GM23338 (cell line): ENCODE data around the gene GPR156. TPM values are rescaled to one million over a fixed set of nuclear protein-coding genes. Genes with fewer than 3 reads are reported as not detected.

Experiments
- ATAC-seq: fragments of 200-7000 bp; cut with Tn5 transposase; 3 replicates; pipeline ENCODE4 v1.9.1; 2020
- DNase-seq: peaks from one replicate; pipeline ENCODE4 v3.0.0-alpha.2; 2015; ENCODE audit warnings: low spot score
- H2AFZ ChIP-seq: fragments of 200-600 bp; sonication (generic); 2 replicates; pipeline ENCODE4 v1.8.0; 2016; ENCODE audit warnings: antibody characterized with exemption, mild to moderate bottlenecking, moderate library complexity
- H3F3A ChIP-seq: fragments of 200-600 bp; sonication (generic); replicated peaks from 2 replicates; pipeline ENCODE4 v1.8.0; 2017; ENCODE audit warnings: antibody characterized with exemption, mixed run types, low read depth
- H3K27ac ChIP-seq: fragments of 200-600 bp; sonication (generic); 2 replicates; pipeline ENCODE4 v1.6.1; 2016; ENCODE audit warnings: low read depth
- H3K27me3 ChIP-seq: fragments of 200-600 bp; sonication (generic); 2 replicates; pipeline ENCODE4 v1.8.0; 2016; ENCODE audit warnings: mild to moderate bottlenecking, mixed run types, moderate library complexity; ENCODE audit not compliant: insufficient read depth
- H3K36me3 ChIP-seq: fragments of 200-600 bp; sonication (generic); 2 replicates; pipeline ENCODE4 v1.8.0; 2016; ENCODE audit warnings: mild to moderate bottlenecking; ENCODE audit not compliant: insufficient read depth
- H3K4me1 ChIP-seq: fragments of 200-600 bp; sonication (generic); 2 replicates; pipeline ENCODE4 v1.8.0; 2016; ENCODE audit warnings: mild to moderate bottlenecking, moderate library complexity; ENCODE audit not compliant: insufficient read depth
- H3K4me2 ChIP-seq: fragments of 200-600 bp; sonication (generic); 2 replicates; pipeline ENCODE4 v1.7.1; 2017; ENCODE audit warnings: mixed run types
- H3K4me3 ChIP-seq: fragments of 200-600 bp; sonication (generic); 2 replicates; pipeline ENCODE4 v1.6.1; 2016; ENCODE audit warnings: mixed run types
- H3K79me2 ChIP-seq: fragments of 200-600 bp; sonication (generic); replicated peaks from 2 replicates; pipeline ENCODE4 v1.8.0; 2017; ENCODE audit warnings: mild to moderate bottlenecking; ENCODE audit not compliant: insufficient read depth
- H3K9me2 ChIP-seq: fragments of 200-600 bp; sonication (generic); 2 replicates; pipeline ENCODE4 v1.8.0; 2017; ENCODE audit not compliant: insufficient read depth
- H4K20me1 ChIP-seq: fragments of 200-600 bp; sonication (generic); replicated peaks from 2 replicates; pipeline ENCODE4 v1.8.0; 2017; ENCODE audit warnings: mild to moderate bottlenecking; ENCODE audit not compliant: insufficient read depth
- H3K27ac Mint-ChIP-seq: 2 replicates; pipeline ENCODE4 v1.8.0; 2020; ENCODE audit warnings: inconsistent platforms, mild to moderate bottlenecking, moderate library complexity, mixed read lengths
- H3K27me3 Mint-ChIP-seq: 3 replicates; pipeline ENCODE4 v1.8.0; 2022; ENCODE audit warnings: low read depth, mild to moderate bottlenecking, moderate library complexity, mixed read lengths, inconsistent platforms; ENCODE audit not compliant: insufficient read depth, poor library complexity
- H3K36me3 Mint-ChIP-seq: 3 replicates; pipeline ENCODE4 v1.8.0; 2021; ENCODE audit warnings: low read depth, mild to moderate bottlenecking, inconsistent platforms, moderate library complexity, mixed read lengths
- H3K4me1 Mint-ChIP-seq: 3 replicates; pipeline ENCODE4 v1.8.0; 2020; ENCODE audit warnings: mild to moderate bottlenecking, inconsistent platforms, mixed read lengths
- H3K4me3 Mint-ChIP-seq: 3 replicates; pipeline ENCODE4 v1.8.0; 2021; ENCODE audit warnings: moderate library complexity, mild to moderate bottlenecking, inconsistent platforms, mixed read lengths
- H3K9me3 Mint-ChIP-seq: 3 replicates; pipeline ENCODE4 v1.8.0; 2020; ENCODE audit warnings: moderate library complexity, mild to moderate bottlenecking, inconsistent platforms, mixed read lengths
- CREB1 ChIP-seq: fragments of 250-450 bp; sonication (Bioruptor Pico); IDR thresholded peaks from 2 replicates; pipeline ENCODE4 v1.5.0; 2020; ENCODE audit warnings: low read depth, mild to moderate bottlenecking, moderate library complexity
- EZH2phosphoT487 ChIP-seq: fragments of 200-600 bp; sonication (generic); IDR thresholded peaks from one replicate; pipeline ENCODE4 v1.8.1; 2018; ENCODE audit warnings: antibody characterized with exemption; ENCODE audit not compliant: unreplicated experiment
- long read RNA-seq: library from polyadenylated mRNA; unstranded; transcript quantifications from one replicate; pipeline ENCODE4 v2.0.0, GENCODE V29; 2020; ENCODE audit not compliant: unreplicated experiment
- polyA plus RNA-seq: library from polyadenylated mRNA; unstranded; fragments of >200 nt; fragmentation: Nextera tagmentation; extraction: Ambion mirVana; gene quantifications from 2 replicates; pipeline ENCODE4 v1.2.1, GENCODE V29; 2016
- total RNA-seq: library from RNA; depleted of rRNA; stranded (reverse); fragments of >200 nt; shearing (Covaris generic); gene quantifications from 2 replicates; pipeline ENCODE4 v1.2.3, GENCODE V29; 2014; rRNA removed
- TF ChIP-seq, protein P1 (sequence below): IDR thresholded peaks from 2 replicates; pipeline ENCODE4 v1.6.1; 2016; ENCODE audit warnings: antibody characterized with exemption
- TF ChIP-seq, protein P2 (sequence below): IDR thresholded peaks from one replicate; pipeline ENCODE4 v1.6.1; 2018; ENCODE audit warnings: antibody characterized with exemption; ENCODE audit not compliant: unreplicated experiment
- TF ChIP-seq, protein P3 (sequence below), 2 experiments: fragments of 200-600 bp in 1 of 2; sonication (generic) in 1 of 2; conservative IDR thresholded peaks; 2 replicates each; pipeline versions ENCODE4 v1.5.1 to v1.6.1; 2016 to 2017; ENCODE audit warnings: antibody characterized with exemption in 2 of 2, low read depth in 2 of 2, mild to moderate bottlenecking in 2 of 2, moderate library complexity in 1 of 2
- TF ChIP-seq, protein P4 (sequence below): fragments of 250-450 bp; sonication (Bioruptor Pico); IDR thresholded peaks from 2 replicates; pipeline ENCODE4 v1.5.0; 2020; ENCODE audit warnings: mild to moderate bottlenecking, moderate library complexity

The GPR156 gene
- 2.5 and 4.7 TPM in 2 replicates for total RNA-seq
- 0.50 and 0.73 TPM in 2 replicates for polyA plus RNA-seq
- long read RNA-seq = 0 reads

DNA sequence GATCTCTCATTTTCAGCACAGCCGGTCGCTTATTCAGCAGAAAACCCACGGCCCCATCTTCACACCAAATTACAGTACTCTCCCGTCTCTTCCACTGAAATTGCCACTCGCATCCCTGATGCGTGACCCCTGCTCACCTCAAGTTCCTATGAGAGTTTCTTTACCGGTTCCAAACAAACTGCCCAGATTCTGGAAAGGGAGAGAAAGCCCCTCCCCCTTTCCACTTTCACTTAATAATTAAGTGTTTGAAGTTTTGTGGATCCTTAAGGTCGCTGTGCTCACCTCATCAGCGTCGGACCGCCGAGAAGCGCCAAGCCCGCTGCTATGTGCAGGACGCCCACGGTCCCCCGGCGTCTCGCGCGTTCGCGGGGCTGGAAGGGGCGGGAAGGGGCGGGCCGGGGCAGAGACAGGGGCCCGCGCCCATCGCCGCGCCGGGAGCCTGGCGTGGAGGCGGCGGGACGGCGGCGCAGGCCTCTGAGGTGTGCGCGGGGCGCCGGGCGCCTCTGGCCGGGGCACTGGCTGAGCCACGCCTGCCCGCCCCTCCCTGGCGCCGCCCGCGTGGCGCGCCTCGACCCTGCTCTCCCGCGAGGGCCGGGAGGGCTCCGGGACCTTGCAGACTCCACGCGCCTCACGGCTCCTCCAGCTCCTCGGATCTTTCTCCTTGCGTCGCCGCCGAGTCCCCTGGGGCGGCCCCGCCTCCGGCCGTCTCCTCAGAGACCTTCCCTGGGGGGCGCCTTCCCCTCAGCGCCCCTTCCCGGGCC is at the start of gene GPR156:
TSS of gene GPR156 (minus strand) at position 476 of the 761 bp plus-strand sequence. CDS start 41,124 bp downstream, outside the sequence.
- Histone ChIP-seq H3K4me3 (peak within 1 kb of the TSS; percentile 77), H3K27ac (no peak within 1 kb of the TSS), H3K79me2 (no peaks in the 10 kb centered on the region), H4K20me1 (no peaks in the 10 kb centered on the region), H3K27me3 (peaks cover 35% of the 10 kb centered on the region), H3K4me2 (peak within 1 kb of the TSS; percentile 93), H3K9me2 (no peaks in the 10 kb centered on the region), H3K36me3 (no peaks in the 10 kb centered on the region), H3K4me1 (peaks cover 4% of the 10 kb centered on the region), H3F3A (no peaks in the 10 kb centered on the region), H2AFZ (peak within 1 kb of the TSS; percentile 98)
- Mint-ChIP-seq H3K27ac (no peak within 1 kb of the TSS), H3K4me3 (peak within 1 kb of the TSS; percentile 73), H3K36me3 (peaks cover 4% of the 10 kb centered on the region; the same call in 2 of the 3 replicates), H3K27me3 (peaks cover 29% of the 10 kb centered on the region), H3K4me1 (peaks cover 21% of the 10 kb centered on the region), H3K9me3 (no peaks in the 10 kb centered on the region; the same call in 2 of the 3 replicates)
- peak; percentile 64 for DNase-seq
- TF ChIP-seq, protein P1, sequence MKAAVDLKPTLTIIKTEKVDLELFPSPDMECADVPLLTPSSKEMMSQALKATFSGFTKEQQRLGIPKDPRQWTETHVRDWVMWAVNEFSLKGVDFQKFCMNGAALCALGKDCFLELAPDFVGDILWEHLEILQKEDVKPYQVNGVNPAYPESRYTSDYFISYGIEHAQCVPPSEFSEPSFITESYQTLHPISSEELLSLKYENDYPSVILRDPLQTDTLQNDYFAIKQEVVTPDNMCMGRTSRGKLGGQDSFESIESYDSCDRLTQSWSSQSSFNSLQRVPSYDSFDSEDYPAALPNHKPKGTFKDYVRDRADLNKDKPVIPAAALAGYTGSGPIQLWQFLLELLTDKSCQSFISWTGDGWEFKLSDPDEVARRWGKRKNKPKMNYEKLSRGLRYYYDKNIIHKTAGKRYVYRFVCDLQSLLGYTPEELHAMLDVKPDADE = no peak
- TF ChIP-seq, protein P2, sequence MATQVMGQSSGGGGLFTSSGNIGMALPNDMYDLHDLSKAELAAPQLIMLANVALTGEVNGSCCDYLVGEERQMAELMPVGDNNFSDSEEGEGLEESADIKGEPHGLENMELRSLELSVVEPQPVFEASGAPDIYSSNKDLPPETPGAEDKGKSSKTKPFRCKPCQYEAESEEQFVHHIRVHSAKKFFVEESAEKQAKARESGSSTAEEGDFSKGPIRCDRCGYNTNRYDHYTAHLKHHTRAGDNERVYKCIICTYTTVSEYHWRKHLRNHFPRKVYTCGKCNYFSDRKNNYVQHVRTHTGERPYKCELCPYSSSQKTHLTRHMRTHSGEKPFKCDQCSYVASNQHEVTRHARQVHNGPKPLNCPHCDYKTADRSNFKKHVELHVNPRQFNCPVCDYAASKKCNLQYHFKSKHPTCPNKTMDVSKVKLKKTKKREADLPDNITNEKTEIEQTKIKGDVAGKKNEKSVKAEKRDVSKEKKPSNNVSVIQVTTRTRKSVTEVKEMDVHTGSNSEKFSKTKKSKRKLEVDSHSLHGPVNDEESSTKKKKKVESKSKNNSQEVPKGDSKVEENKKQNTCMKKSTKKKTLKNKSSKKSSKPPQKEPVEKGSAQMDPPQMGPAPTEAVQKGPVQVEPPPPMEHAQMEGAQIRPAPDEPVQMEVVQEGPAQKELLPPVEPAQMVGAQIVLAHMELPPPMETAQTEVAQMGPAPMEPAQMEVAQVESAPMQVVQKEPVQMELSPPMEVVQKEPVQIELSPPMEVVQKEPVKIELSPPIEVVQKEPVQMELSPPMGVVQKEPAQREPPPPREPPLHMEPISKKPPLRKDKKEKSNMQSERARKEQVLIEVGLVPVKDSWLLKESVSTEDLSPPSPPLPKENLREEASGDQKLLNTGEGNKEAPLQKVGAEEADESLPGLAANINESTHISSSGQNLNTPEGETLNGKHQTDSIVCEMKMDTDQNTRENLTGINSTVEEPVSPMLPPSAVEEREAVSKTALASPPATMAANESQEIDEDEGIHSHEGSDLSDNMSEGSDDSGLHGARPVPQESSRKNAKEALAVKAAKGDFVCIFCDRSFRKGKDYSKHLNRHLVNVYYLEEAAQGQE = no peak
- TF ChIP-seq CREB1 (0 out of 2 replicates have a peak, but pooled peaks have one; percentile 36), EZH2phosphoT487 (no peak)
- TF ChIP-seq, protein P3, sequence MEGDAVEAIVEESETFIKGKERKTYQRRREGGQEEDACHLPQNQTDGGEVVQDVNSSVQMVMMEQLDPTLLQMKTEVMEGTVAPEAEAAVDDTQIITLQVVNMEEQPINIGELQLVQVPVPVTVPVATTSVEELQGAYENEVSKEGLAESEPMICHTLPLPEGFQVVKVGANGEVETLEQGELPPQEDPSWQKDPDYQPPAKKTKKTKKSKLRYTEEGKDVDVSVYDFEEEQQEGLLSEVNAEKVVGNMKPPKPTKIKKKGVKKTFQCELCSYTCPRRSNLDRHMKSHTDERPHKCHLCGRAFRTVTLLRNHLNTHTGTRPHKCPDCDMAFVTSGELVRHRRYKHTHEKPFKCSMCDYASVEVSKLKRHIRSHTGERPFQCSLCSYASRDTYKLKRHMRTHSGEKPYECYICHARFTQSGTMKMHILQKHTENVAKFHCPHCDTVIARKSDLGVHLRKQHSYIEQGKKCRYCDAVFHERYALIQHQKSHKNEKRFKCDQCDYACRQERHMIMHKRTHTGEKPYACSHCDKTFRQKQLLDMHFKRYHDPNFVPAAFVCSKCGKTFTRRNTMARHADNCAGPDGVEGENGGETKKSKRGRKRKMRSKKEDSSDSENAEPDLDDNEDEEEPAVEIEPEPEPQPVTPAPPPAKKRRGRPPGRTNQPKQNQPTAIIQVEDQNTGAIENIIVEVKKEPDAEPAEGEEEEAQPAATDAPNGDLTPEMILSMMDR (conservative IDR thresholded peaks at IDR 0.05; ENCODE audit: low read depth in 2 of 2) = no peak
- ATAC-seq = peak; percentile 92

DNA sequence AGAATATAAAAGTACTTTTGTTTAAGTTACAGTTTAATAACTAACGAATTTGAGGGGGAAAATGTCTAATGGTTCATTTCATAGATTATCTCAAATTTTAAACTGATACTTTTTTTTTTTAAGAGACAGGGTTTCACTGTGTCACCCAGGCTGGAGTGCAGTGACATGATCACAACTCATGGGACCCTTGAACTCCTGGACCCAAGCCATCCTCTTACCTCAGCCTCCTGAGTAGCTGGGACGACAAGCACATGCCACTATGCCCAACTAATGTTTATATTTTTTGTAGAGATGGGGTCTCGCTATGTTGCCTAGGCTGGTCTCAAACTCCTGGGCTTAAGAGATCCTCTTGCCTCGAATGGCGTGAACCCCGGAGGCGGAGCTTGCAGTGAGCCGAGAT is 47.6 kb upstream of the GPR156 start:
- H3F3A ChIP-seq = no peaks in the 10 kb centered on the region
- no peak overlapping the region for H2AFZ ChIP-seq
- no peaks in the 10 kb centered on the region for H3K9me2 ChIP-seq
- H4K20me1 ChIP-seq = no peaks in the 10 kb centered on the region
- no peak overlapping the region for H3K4me2 ChIP-seq
- H3K27ac Mint-ChIP-seq = no peak overlapping the region
- no peaks in the 10 kb centered on the region for H3K27me3 Mint-ChIP-seq
- no peak overlapping the region for H3K4me3 Mint-ChIP-seq
- peaks cover 26% of the 10 kb centered on the region; the same call in 2 of the 3 replicates for H3K36me3 Mint-ChIP-seq
- ATAC-seq (no peak), DNase-seq (no peak)
- no peaks in the 10 kb centered on the region for H3K4me1 ChIP-seq
- no peak overlapping the region for H3K4me3 ChIP-seq
- no peaks in the 10 kb centered on the region for H3K27me3 ChIP-seq
- H3K36me3 ChIP-seq = peaks cover 3% of the 10 kb centered on the region; the same call in 1 of the 2 replicates
- H3K27ac ChIP-seq = no peak overlapping the region
- 0 out of 2 replicates have a peak, but pooled peaks cover 6% of the 10 kb centered on the region for H3K79me2 ChIP-seq
- H3K9me3 Mint-ChIP-seq = no peaks in the 10 kb centered on the region
- no peaks in the 10 kb centered on the region for H3K4me1 Mint-ChIP-seq
- TF ChIP-seq, protein P4, sequence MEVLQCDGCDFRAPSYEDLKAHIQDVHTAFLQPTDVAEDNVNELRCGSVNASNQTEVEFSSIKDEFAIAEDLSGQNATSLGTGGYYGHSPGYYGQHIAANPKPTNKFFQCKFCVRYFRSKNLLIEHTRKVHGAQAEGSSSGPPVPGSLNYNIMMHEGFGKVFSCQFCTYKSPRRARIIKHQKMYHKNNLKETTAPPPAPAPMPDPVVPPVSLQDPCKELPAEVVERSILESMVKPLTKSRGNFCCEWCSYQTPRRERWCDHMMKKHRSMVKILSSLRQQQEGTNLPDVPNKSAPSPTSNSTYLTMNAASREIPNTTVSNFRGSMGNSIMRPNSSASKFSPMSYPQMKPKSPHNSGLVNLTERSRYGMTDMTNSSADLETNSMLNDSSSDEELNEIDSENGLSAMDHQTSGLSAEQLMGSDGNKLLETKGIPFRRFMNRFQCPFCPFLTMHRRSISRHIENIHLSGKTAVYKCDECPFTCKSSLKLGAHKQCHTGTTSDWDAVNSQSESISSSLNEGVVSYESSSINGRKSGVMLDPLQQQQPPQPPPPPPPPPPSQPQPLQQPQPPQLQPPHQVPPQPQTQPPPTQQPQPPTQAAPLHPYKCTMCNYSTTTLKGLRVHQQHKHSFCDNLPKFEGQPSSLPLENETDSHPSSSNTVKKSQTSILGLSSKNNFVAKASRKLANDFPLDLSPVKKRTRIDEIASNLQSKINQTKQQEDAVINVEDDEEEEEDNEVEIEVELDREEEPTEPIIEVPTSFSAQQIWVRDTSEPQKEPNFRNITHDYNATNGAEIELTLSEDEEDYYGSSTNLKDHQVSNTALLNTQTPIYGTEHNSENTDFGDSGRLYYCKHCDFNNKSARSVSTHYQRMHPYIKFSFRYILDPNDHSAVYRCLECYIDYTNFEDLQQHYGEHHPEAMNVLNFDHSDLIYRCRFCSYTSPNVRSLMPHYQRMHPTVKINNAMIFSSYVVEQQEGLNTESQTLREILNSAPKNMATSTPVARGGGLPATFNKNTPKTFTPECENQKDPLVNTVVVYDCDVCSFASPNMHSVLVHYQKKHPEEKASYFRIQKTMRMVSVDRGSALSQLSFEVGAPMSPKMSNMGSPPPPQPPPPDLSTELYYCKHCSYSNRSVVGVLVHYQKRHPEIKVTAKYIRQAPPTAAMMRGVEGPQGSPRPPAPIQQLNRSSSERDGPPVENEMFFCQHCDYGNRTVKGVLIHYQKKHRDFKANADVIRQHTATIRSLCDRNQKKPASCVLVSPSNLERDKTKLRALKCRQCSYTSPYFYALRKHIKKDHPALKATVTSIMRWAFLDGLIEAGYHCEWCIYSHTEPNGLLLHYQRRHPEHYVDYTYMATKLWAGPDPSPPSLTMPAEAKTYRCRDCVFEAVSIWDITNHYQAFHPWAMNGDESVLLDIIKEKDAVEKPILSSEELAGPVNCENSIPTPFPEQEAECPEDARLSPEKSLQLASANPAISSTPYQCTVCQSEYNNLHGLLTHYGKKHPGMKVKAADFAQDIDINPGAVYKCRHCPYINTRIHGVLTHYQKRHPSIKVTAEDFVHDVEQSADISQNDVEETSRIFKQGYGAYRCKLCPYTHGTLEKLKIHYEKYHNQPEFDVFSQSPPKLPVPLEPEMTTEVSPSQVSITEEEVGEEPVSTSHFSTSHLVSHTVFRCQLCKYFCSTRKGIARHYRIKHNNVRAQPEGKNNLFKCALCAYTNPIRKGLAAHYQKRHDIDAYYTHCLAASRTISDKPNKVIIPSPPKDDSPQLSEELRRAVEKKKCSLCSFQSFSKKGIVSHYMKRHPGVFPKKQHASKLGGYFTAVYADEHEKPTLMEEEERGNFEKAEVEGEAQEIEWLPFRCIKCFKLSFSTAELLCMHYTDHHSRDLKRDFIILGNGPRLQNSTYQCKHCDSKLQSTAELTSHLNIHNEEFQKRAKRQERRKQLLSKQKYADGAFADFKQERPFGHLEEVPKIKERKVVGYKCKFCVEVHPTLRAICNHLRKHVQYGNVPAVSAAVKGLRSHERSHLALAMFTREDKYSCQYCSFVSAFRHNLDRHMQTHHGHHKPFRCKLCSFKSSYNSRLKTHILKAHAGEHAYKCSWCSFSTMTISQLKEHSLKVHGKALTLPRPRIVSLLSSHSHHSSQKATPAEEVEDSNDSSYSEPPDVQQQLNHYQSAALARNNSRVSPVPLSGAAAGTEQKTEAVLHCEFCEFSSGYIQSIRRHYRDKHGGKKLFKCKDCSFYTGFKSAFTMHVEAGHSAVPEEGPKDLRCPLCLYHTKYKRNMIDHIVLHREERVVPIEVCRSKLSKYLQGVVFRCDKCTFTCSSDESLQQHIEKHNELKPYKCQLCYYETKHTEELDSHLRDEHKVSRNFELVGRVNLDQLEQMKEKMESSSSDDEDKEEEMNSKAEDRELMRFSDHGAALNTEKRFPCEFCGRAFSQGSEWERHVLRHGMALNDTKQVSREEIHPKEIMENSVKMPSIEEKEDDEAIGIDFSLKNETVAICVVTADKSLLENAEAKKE = no peak
- no peak for TF ChIP-seq CREB1
